ENCODE data around the gene SYCE1L.

DNA sequence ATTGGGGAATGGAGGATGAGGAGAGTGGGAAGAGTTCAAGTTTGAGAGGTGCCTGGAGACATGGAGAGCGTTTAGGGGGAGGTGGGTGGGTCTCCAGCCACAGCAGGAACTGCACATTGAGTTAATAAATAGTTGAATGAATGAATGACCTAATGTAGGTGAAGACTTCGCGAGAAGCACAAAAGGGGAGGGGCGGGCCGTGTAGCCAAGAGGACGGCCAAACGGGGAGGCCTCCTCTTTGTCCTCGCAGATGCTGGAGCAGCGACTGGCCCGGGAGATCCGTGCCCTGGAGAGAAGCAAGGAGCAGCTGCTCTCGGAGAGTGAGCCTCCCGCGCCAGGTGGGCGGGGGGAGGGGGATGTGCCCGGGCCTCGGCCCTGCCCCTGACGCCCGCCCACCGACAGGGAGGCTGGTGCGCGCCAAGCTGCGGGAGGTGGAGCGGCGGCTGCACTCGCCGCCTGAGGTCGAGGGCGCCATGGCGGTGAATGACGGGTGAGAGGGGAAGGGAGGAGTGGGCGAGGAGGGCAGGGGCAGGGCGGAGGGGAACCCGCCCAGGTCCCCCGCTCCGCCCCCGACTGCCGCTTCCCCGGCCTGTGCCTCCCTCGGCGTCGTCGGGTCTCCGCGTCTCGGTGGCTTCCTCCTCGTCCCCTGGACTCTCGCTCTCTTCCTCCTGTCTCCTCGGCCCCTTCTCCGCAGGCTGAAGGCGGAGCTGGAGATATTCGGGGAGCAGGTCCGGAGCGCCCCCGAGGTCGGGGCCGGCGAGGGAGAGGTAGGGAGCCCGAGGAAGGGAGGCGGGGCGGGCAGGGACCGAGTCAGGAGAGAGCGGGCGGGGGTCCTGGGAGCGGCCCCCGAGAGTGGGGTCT, 12.9 kb downstream of the SYCE1L start:
- TF ChIP-seq NFE2L2 (conservative IDR thresholded peaks at IDR 0.05; ENCODE audit: low read length) = no peak
- TF ChIP-seq, protein P1, sequence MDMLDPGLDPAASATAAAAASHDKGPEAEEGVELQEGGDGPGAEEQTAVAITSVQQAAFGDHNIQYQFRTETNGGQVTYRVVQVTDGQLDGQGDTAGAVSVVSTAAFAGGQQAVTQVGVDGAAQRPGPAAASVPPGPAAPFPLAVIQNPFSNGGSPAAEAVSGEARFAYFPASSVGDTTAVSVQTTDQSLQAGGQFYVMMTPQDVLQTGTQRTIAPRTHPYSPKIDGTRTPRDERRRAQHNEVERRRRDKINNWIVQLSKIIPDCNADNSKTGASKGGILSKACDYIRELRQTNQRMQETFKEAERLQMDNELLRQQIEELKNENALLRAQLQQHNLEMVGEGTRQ (IDR thresholded peaks at IDR 0.05) = no peak; the same call in 1 of the 2 replicates
- TF ChIP-seq RNF2 (IDR thresholded peaks at IDR 0.05; ENCODE audit: borderline replicate concordance, low read depth) = no peak
- no peak for TF ChIP-seq KDM5A (IDR thresholded peaks at IDR 0.05)
- TF ChIP-seq BHLHE40 (IDR thresholded peaks at IDR 0.05; ENCODE audit: low read depth, low read length) = no peak
- peak; percentile 40 for TF ChIP-seq CHD2 (IDR thresholded peaks at IDR 0.05; ENCODE audit: low read length, partially characterized antibody)
- peak; percentile 76 for TF ChIP-seq POLR2A (IDR thresholded peaks at IDR 0.05; ENCODE audit: low read length)

Measured in A549 (cell line).